Vagina (tissue), 2 donors: ENCODE results near the gene OR52E2.

Experiments used
- CTCF ChIP-seq, 3 experiments: fragments of 450-650 bp in 2 of 3; fragments of 200-600 bp in 1 of 3; sonication (generic) in 1 of 3; IDR thresholded peaks; one replicate each; pipeline ENCODE4 v1.5.1; 2017 to 2019; ENCODE audit warnings: antibody characterized with exemption in 3 of 3, mild to moderate bottlenecking in 2 of 3, moderate library complexity in 2 of 3
- POLR2A ChIP-seq, 2 donors: fragments of 450-650 bp; IDR thresholded peaks; one replicate each; pipeline ENCODE4 v1.6.1; 2017; ENCODE audit warnings: antibody characterized with exemption in 2 of 2, mild to moderate bottlenecking in 2 of 2, moderate library complexity in 2 of 2

- no peak for TF ChIP-seq CTCF (IDR thresholded peaks at IDR 0.05)
- no peak for TF ChIP-seq POLR2A (IDR thresholded peaks at IDR 0.05)
Observed at GRCh38 chr11:5092821-5093585, 33.6 kb upstream of the OR52E2 start.
